Caco-2 (cell line): ENCODE measurements around the gene SLC5A5. TPM values are rescaled to one million over a fixed set of nuclear protein-coding genes. Genes with fewer than 3 reads are reported as not detected.
"Not testable (repeated sequence)": the region's sequence is repeated elsewhere in the genome, so short reads cannot be mapped to it uniquely, and the experiment has no call there.

Experiments
- BruUV-seq: library from RNA; stranded (reverse); fragments of 400-500 nt; replicated peaks from 2 replicates; lab custom pipeline; 2021; lab: Mats Ljungman, UMichigan
- CTCF ChIA-PET: fragments of 300-600 bp; sonication (Branson Sonifier 250); formaldehyde crosslinking; loops from one replicate; lab custom pipeline; 2022; ENCODE audit warnings: antibody characterized with exemption; lab: Charles Lee
- POLR2A ChIA-PET: fragments of 300-600 bp; sonication (Branson Sonifier 250); formaldehyde crosslinking; loops from one replicate; lab custom pipeline; 2022; ENCODE audit warnings: antibody characterized with exemption; lab: Charles Lee
- DNase-seq, 2 experiments: peaks; one replicate each; pipeline versions ENCODE4 v3.0.0 to v3.0.0-alpha.2; 2020 to 2022
- H3K27me3 ChIP-seq: replicated peaks from 2 replicates; pipeline ENCODE4 v1.6.0; 2011; ENCODE audit warnings: low read length; ENCODE audit not compliant: control insufficient read depth, insufficient read depth
- H3K36me3 ChIP-seq: 2 replicates; pipeline ENCODE4 v1.5.1; 2011; ENCODE audit warnings: low read length; ENCODE audit not compliant: control insufficient read depth, insufficient read depth
- H3K4me1 ChIP-seq: fragments of 250-450 bp; sonication (Bioruptor Pico); 2 replicates; pipeline ENCODE4 v1.5.1; 2020; ENCODE audit warnings: mild to moderate bottlenecking
- H3K4me3 ChIP-seq: 2 replicates; pipeline ENCODE4 v1.5.1; 2011; ENCODE audit warnings: low read depth, mild to moderate bottlenecking, control low read depth, low read length
- H3K9me3 ChIP-seq: fragments of 250-450 bp; sonication (Bioruptor Pico); 2 replicates; pipeline ENCODE4 v1.5.1; 2020; ENCODE audit warnings: mild to moderate bottlenecking, moderate library complexity
- H3K27ac Mint-ChIP-seq: one replicate; pipeline ENCODE4 v1.8.0; 2022; ENCODE audit warnings: mixed read lengths; ENCODE audit not compliant: unreplicated experiment
- H3K27me3 Mint-ChIP-seq: one replicate; pipeline ENCODE4 v1.8.0; 2022; ENCODE audit warnings: mixed read lengths; ENCODE audit not compliant: insufficient read depth, unreplicated experiment
- H3K36me3 Mint-ChIP-seq: one replicate; pipeline ENCODE4 v1.8.0; 2022; ENCODE audit warnings: mild to moderate bottlenecking, mixed read lengths; ENCODE audit not compliant: insufficient read depth, unreplicated experiment
- H3K4me1 Mint-ChIP-seq: one replicate; pipeline ENCODE4 v1.8.0; 2022; ENCODE audit warnings: low read depth, mixed read lengths; ENCODE audit not compliant: unreplicated experiment
- H3K4me3 Mint-ChIP-seq: one replicate; pipeline ENCODE4 v1.8.0; 2022; ENCODE audit warnings: mild to moderate bottlenecking, moderate library complexity, mixed read lengths; ENCODE audit not compliant: unreplicated experiment
- H3K9me3 Mint-ChIP-seq: one replicate; pipeline ENCODE4 v1.8.0; 2022; ENCODE audit warnings: mixed read lengths; ENCODE audit not compliant: unreplicated experiment
- intact Hi-C: fragments of 100-400 bp; cut with micrococcal nuclease; formaldehyde crosslinking; loops from one replicate; pipeline ENCODE4 v1.10.0; 2022; ENCODE audit not compliant: unreplicated experiment
- total RNA-seq: library from RNA; stranded (reverse); gene quantifications from 2 replicates; pipeline ENCODE4 v1.2.3, GENCODE V29; 2022
- TF ChIP-seq, protein P1 (sequence below), 2 experiments: fragments of 200-600 bp in 1 of 2; IDR thresholded peaks; 1 replicate in 1 of 2; 2 replicates in 1 of 2; pipeline versions ENCODE4 v1.5.1 to v1.8.0; 2011 to 2022; ENCODE audit warnings: antibody characterized with exemption in 1 of 2, control low read depth in 1 of 2, inconsistent platforms in 1 of 2, low read depth in 1 of 2, low read length in 1 of 2, mild to moderate bottlenecking in 1 of 2, moderate library complexity in 1 of 2; ENCODE audit not compliant: insufficient read depth in 1 of 2, severe bottlenecking in 1 of 2, unreplicated experiment in 1 of 2

Gene SLC5A5
- total RNA-seq, 1 experiment from 2014 or later: 0.43 TPM

DNA sequence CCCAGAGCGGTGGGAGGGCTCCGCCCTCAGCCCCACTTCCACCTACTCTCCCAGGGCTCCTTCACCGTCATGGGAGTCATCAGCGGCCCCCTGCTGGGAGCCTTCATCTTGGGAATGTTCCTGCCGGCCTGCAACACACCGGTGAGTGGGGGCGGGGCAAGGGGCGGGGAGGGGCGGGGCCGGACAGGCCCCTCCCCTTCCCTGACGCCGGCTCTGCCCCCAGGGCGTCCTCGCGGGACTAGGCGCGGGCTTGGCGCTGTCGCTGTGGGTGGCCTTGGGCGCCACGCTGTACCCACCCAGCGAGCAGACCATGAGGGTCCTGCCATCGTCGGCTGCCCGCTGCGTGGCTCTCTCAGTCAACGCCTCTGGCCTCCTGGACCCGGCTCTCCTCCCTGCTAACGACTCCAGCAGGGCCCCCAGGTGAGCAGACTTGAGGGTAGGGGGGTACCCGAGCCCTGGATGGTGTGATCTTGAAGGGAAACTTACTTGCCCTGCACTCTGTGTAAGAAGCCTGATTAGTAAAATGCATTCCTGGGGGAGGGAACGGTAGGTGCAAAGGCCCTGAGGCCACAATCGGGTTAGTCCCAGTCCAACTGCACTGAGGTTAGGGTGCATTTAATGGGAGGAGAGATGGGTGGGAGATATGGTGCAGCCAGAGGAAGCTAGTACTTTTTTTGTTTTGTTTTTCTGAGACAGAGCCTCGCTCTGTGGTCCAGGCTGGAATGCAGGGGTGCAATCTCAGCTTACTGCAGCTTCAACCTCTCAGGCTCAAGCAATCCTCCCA is 12.1 kb downstream of the SLC5A5 start:
- no peaks in the 10 kb centered on the region for H3K9me3 Mint-ChIP-seq
- CTCF ChIA-PET: no interaction called here
- TF ChIP-seq, protein P1, sequence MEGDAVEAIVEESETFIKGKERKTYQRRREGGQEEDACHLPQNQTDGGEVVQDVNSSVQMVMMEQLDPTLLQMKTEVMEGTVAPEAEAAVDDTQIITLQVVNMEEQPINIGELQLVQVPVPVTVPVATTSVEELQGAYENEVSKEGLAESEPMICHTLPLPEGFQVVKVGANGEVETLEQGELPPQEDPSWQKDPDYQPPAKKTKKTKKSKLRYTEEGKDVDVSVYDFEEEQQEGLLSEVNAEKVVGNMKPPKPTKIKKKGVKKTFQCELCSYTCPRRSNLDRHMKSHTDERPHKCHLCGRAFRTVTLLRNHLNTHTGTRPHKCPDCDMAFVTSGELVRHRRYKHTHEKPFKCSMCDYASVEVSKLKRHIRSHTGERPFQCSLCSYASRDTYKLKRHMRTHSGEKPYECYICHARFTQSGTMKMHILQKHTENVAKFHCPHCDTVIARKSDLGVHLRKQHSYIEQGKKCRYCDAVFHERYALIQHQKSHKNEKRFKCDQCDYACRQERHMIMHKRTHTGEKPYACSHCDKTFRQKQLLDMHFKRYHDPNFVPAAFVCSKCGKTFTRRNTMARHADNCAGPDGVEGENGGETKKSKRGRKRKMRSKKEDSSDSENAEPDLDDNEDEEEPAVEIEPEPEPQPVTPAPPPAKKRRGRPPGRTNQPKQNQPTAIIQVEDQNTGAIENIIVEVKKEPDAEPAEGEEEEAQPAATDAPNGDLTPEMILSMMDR (IDR thresholded peaks at IDR 0.05; ENCODE audit: insufficient read depth in 1 of 2, low read depth in 1 of 2, low read length in 1 of 2, severe bottlenecking in 1 of 2, unreplicated experiment in 1 of 2): no peak
- no TSS peak for BruUV-seq
- no peaks in the 10 kb centered on the region for H3K36me3 Mint-ChIP-seq
- H3K36me3 ChIP-seq: no peaks in the 10 kb centered on the region
- H3K9me3 ChIP-seq: no peaks in the 10 kb centered on the region
- H3K27me3 Mint-ChIP-seq: peaks cover 3% of the 10 kb centered on the region
- no peak overlapping the region for H3K27ac Mint-ChIP-seq
- no peaks in the 10 kb centered on the region for H3K4me1 Mint-ChIP-seq
- POLR2A ChIA-PET: no interaction called here
- no peak overlapping the region for H3K4me3 ChIP-seq
- H3K4me3 Mint-ChIP-seq: no peak overlapping the region
- no peaks in the 10 kb centered on the region for H3K4me1 ChIP-seq
- intact Hi-C loops: no loop called here
- no peak for DNase-seq
- H3K27me3 ChIP-seq: no peaks in the 10 kb centered on the region

DNA sequence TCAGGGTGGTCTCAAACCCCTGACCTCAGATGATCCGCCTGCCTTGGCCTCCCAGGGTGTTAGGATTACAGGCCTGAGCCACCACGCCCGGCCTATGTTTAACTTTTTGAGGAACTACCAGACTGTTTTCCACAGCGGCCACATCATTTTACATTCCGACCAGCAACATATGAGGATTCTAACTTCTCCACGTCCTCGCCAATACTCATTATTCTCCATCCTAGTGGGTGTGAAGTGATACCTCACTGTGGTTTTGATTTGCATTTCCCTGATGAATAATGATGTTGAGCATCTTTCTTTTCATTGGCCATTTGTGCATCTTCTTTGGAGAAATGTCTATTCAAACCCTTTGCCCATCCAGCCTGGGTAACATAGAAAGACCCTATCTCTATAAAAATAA is 14.8 kb downstream of the SLC5A5 start:
- Histone ChIP-seq H3K36me3 (no peaks in the 10 kb centered on the region), H3K4me1 (no peaks in the 10 kb centered on the region), H3K27me3 (no peaks in the 10 kb centered on the region), H3K4me3 (no peak overlapping the region), H3K9me3 (no peaks in the 10 kb centered on the region)
- ChIA-PET CTCF (no interaction called here), POLR2A (interaction anchor here (0.7 kb wide), 1 partner anchor 27 kb away, joined by 5 read pairs; no protein-coding TSS in a partner anchor)
- no peaks in the 10 kb centered on the region for H3K4me1 Mint-ChIP-seq
- no TSS peak for BruUV-seq
- no peak for DNase-seq
- no peak overlapping the region for H3K4me3 Mint-ChIP-seq
- no peaks in the 10 kb centered on the region for H3K36me3 Mint-ChIP-seq
- no peaks in the 10 kb centered on the region for H3K27me3 Mint-ChIP-seq
- intact Hi-C loops: no loop called here
- TF ChIP-seq, protein P1 (IDR thresholded peaks at IDR 0.05; ENCODE audit: insufficient read depth in 1 of 2, low read depth in 1 of 2, low read length in 1 of 2, severe bottlenecking in 1 of 2, unreplicated experiment in 1 of 2): no peak
- H3K27ac Mint-ChIP-seq: no peak overlapping the region
- H3K9me3 Mint-ChIP-seq: no peaks in the 10 kb centered on the region

DNA sequence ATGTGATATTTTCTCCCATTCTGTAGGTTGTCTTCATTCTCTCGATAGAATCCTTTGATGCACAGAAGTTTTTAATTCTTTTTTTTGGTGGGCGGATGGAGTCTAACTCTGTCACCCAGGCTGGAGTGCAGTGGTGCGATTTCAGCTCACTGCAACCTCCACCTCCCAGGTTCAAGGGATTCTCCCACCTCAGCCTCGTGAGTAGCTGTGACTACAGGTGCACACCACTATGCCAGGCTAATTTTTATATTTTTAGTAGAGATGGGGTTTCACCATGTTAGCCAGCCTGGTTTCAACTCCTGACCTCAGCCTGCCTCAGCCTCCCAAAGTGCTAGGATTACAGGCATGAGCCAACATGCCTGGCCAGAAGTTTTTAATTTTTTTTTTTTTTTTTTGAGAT is 15.5 kb downstream of the SLC5A5 start:
- BruUV-seq, H3K4me3 ChIP-seq, H3K9me3 Mint-ChIP-seq, H3K9me3 ChIP-seq, H3K36me3 ChIP-seq, POLR2A ChIA-PET, H3K27ac Mint-ChIP-seq, H3K27me3 ChIP-seq, H3K4me1 ChIP-seq, DNase-seq, CTCF ChIA-PET, intact Hi-C loops, H3K4me1 Mint-ChIP-seq, H3K4me3 Mint-ChIP-seq, H3K36me3 Mint-ChIP-seq, H3K27me3 Mint-ChIP-seq: not testable (repeated sequence)
